K562 (cell line): ENCODE measurements around the gene HEXD. TPM values are rescaled to one million over a fixed set of nuclear protein-coding genes. Genes with fewer than 3 reads are reported as not detected.

Source experiments
- BDP1 ChIP-seq: IDR thresholded peaks from 3 replicates; pipeline ENCODE4 v1.6.1; 2011; ENCODE audit not compliant: insufficient read length, insufficient read depth
- EGR1 ChIP-seq: fragments of 450-650 bp; conservative IDR thresholded peaks from 2 replicates; pipeline ENCODE4 v1.6.1; 2017; ENCODE audit warnings: mild to moderate bottlenecking
- HNRNPUL1 ChIP-seq: fragments of 200-400 bp; formaldehyde crosslinking; IDR thresholded peaks from 2 replicates; pipeline ENCODE4 v1.6.1; 2017; ENCODE audit warnings: low read length
- KAT2B ChIP-seq: IDR thresholded peaks from one replicate; pipeline ENCODE4 v1.6.1; 2012; ENCODE audit warnings: low read depth, mild to moderate bottlenecking, control low read depth, inconsistent platforms, low read length, moderate library complexity
- KHSRP ChIP-seq: fragments of 450-650 bp; IDR thresholded peaks from 2 replicates; pipeline ENCODE4 v1.6.1; 2017
- POLR2A ChIP-seq: fragments of 450-650 bp; conservative IDR thresholded peaks from 2 replicates; pipeline ENCODE4 v1.6.1; 2016
- SIX5 ChIP-seq, 2 experiments: IDR thresholded peaks; 2 replicates each; pipeline ENCODE4 v1.6.1; 2011; ENCODE audit warnings: low read length in 2 of 2, borderline replicate concordance in 1 of 2, low read depth in 1 of 2, mild to moderate bottlenecking in 1 of 2, moderate library complexity in 1 of 2; ENCODE audit not compliant: insufficient read depth in 1 of 2
- SREBF1 ChIP-seq: fragments of 150-350 bp; IDR thresholded peaks from 2 replicates; pipeline ENCODE4 v1.6.1; 2014; ENCODE audit warnings: antibody characterized with exemption, low read depth, low read length, borderline replicate concordance
- YBX1 ChIP-seq: fragments of 450-650 bp; IDR thresholded peaks from 2 replicates; pipeline ENCODE4 v1.7.1; 2016; ENCODE audit warnings: mild to moderate bottlenecking
- ZFP36 ChIP-seq: fragments of 150-350 bp; IDR thresholded peaks from 2 replicates; pipeline ENCODE4 v1.6.1; 2018; ENCODE audit warnings: low read length, low read depth; ENCODE audit not compliant: partially characterized antibody
- ZKSCAN3 ChIP-seq: fragments of 250-450 bp; sonication (Bioruptor Pico); IDR thresholded peaks from 2 replicates; pipeline ENCODE4 v1.4.0; 2020
- ZNF766 ChIP-seq: fragments of 200-800 bp; sonication (Bioruptor generic); conservative IDR thresholded peaks from 2 replicates; pipeline ENCODE4 v1.6.1; 2016; ENCODE audit warnings: missing genetic modification characterization, missing compliant biosample characterization
- polyA plus RNA-seq, 8 experiments: library from polyadenylated mRNA; depleted of rRNA in 4 of 8; stranded (reverse) in 5 of 8; unstranded in 3 of 8; fragments of >200 nt; fragmentation: Nextera tagmentation in 2 of 8; fragmentation: Illumina TruSeq in 1 of 8; extraction: Ambion mirVana in 2 of 8; extraction: Trizol in 1 of 8; gene quantifications; 2 replicates each; pipeline versions ENCODE4 v1.2.1 to v1.2.3, GENCODE V29; 2011 to 2014; ENCODE audit warnings: inconsistent platforms in 1 of 8, missing spikeins in 1 of 8
- total RNA-seq, 7 experiments: library from RNA; depleted of rRNA in 6 of 7; stranded (reverse); fragments of >200 nt in 6 of 7; fragmentation: Illumina TruSeq in 2 of 7; extraction: Trizol in 2 of 7; gene quantifications; 2 replicates each; pipeline versions ENCODE4 v1.2.1 to v1.2.3, GENCODE V29; 2011 to 2021; ENCODE audit warnings: low replicate concordance in 1 of 7
- TF ChIP-seq, protein P1 (sequence below): fragments of 250-450 bp; sonication (Bioruptor Pico); IDR thresholded peaks from 2 replicates; pipeline ENCODE4 v1.8.0; 2021; ENCODE audit warnings: mild to moderate bottlenecking, moderate library complexity
- TF ChIP-seq, protein P2 (sequence below): fragments of 200-600 bp; sonication (generic); IDR thresholded peaks from one replicate; pipeline ENCODE4 v1.6.1; 2012; ENCODE audit warnings: mild to moderate bottlenecking, low read depth, low read length, inconsistent platforms
- TF ChIP-seq, protein P3 (sequence below): fragments of 450-650 bp; IDR thresholded peaks from 2 replicates; pipeline ENCODE4 v1.6.1; 2014; ENCODE audit warnings: low read depth, mild to moderate bottlenecking, moderate library complexity, borderline replicate concordance

HEXD gene
- total and polyA plus RNA-seq, 9 of the 15 experiments (the other 6 are each of a cell fraction or from before 2014, with no cell fraction given), result 1.0 to 25.3 (median 10.0) TPM

DNA sequence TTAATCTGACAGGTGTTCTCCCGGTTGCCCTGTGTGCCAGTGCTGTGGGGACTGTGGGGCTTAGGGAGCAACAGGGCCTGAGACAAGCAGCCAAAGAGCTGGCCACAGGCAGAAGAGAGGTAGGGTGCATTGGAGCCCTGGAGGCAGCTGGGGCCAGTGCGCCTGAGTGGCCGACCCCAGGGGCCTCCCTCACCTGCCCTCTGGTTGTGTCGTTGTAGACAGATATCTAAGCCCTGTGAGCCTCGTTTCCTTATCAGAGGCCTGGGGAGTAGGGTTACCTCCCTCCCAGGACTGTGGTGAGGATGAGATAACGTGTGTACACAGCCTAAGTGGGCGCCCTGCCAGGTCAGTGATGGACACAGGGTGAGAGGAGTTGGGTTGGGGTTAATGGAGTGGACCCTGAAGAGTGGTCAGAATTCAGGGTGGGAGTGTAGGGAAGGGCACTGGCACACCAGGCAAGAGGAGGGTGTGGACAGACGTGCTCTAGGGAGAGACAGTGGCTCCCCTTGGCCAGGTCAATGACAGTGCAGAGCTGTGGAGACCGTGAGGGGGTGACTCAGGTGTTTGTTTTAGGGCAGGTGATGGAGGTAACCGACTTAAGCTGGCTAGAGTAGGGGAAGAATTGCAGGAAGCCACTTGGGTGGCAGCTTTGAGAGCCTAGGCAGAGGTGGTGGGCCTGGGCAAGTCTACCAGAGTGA, 43.8 kb downstream of the HEXD start (continued):
- TF ChIP-seq, protein P1, sequence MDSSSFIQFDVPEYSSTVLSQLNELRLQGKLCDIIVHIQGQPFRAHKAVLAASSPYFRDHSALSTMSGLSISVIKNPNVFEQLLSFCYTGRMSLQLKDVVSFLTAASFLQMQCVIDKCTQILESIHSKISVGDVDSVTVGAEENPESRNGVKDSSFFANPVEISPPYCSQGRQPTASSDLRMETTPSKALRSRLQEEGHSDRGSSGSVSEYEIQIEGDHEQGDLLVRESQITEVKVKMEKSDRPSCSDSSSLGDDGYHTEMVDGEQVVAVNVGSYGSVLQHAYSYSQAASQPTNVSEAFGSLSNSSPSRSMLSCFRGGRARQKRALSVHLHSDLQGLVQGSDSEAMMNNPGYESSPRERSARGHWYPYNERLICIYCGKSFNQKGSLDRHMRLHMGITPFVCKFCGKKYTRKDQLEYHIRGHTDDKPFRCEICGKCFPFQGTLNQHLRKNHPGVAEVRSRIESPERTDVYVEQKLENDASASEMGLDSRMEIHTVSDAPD, result no peak
- TF ChIP-seq ZNF766 (CRISPR knock-in tag) (peak; percentile 91), BDP1 (no peak), KHSRP (peak; percentile 78; the same call in 1 of the 2 replicates), SREBF1 (no peak), EGR1 (0 out of 2 replicates have a peak, but pooled peaks have one; percentile 10), YBX1 (no peak), SIX5 (IDR thresholded peaks at IDR 0.05; ENCODE audit: borderline replicate concordance in 1 of 2, insufficient read depth in 1 of 2, low read depth in 1 of 2, low read length in 2 of 2) (no peak), ZFP36 (peak; percentile 12), POLR2A (peak; percentile 40; the same call in 1 of the 2 replicates), ZKSCAN3 (no peak), KAT2B (no peak), HNRNPUL1 (no peak)
- TF ChIP-seq, protein P2, sequence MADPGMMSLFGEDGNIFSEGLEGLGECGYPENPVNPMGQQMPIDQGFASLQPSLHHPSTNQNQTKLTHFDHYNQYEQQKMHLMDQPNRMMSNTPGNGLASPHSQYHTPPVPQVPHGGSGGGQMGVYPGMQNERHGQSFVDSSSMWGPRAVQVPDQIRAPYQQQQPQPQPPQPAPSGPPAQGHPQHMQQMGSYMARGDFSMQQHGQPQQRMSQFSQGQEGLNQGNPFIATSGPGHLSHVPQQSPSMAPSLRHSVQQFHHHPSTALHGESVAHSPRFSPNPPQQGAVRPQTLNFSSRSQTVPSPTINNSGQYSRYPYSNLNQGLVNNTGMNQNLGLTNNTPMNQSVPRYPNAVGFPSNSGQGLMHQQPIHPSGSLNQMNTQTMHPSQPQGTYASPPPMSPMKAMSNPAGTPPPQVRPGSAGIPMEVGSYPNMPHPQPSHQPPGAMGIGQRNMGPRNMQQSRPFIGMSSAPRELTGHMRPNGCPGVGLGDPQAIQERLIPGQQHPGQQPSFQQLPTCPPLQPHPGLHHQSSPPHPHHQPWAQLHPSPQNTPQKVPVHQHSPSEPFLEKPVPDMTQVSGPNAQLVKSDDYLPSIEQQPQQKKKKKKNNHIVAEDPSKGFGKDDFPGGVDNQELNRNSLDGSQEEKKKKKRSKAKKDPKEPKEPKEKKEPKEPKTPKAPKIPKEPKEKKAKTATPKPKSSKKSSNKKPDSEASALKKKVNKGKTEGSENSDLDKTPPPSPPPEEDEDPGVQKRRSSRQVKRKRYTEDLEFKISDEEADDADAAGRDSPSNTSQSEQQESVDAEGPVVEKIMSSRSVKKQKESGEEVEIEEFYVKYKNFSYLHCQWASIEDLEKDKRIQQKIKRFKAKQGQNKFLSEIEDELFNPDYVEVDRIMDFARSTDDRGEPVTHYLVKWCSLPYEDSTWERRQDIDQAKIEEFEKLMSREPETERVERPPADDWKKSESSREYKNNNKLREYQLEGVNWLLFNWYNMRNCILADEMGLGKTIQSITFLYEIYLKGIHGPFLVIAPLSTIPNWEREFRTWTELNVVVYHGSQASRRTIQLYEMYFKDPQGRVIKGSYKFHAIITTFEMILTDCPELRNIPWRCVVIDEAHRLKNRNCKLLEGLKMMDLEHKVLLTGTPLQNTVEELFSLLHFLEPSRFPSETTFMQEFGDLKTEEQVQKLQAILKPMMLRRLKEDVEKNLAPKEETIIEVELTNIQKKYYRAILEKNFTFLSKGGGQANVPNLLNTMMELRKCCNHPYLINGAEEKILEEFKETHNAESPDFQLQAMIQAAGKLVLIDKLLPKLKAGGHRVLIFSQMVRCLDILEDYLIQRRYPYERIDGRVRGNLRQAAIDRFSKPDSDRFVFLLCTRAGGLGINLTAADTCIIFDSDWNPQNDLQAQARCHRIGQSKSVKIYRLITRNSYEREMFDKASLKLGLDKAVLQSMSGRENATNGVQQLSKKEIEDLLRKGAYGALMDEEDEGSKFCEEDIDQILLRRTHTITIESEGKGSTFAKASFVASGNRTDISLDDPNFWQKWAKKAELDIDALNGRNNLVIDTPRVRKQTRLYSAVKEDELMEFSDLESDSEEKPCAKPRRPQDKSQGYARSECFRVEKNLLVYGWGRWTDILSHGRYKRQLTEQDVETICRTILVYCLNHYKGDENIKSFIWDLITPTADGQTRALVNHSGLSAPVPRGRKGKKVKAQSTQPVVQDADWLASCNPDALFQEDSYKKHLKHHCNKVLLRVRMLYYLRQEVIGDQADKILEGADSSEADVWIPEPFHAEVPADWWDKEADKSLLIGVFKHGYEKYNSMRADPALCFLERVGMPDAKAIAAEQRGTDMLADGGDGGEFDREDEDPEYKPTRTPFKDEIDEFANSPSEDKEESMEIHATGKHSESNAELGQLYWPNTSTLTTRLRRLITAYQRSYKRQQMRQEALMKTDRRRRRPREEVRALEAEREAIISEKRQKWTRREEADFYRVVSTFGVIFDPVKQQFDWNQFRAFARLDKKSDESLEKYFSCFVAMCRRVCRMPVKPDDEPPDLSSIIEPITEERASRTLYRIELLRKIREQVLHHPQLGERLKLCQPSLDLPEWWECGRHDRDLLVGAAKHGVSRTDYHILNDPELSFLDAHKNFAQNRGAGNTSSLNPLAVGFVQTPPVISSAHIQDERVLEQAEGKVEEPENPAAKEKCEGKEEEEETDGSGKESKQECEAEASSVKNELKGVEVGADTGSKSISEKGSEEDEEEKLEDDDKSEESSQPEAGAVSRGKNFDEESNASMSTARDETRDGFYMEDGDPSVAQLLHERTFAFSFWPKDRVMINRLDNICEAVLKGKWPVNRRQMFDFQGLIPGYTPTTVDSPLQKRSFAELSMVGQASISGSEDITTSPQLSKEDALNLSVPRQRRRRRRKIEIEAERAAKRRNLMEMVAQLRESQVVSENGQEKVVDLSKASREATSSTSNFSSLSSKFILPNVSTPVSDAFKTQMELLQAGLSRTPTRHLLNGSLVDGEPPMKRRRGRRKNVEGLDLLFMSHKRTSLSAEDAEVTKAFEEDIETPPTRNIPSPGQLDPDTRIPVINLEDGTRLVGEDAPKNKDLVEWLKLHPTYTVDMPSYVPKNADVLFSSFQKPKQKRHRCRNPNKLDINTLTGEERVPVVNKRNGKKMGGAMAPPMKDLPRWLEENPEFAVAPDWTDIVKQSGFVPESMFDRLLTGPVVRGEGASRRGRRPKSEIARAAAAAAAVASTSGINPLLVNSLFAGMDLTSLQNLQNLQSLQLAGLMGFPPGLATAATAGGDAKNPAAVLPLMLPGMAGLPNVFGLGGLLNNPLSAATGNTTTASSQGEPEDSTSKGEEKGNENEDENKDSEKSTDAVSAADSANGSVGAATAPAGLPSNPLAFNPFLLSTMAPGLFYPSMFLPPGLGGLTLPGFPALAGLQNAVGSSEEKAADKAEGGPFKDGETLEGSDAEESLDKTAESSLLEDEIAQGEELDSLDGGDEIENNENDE, result no peak
- TF ChIP-seq, protein P3, sequence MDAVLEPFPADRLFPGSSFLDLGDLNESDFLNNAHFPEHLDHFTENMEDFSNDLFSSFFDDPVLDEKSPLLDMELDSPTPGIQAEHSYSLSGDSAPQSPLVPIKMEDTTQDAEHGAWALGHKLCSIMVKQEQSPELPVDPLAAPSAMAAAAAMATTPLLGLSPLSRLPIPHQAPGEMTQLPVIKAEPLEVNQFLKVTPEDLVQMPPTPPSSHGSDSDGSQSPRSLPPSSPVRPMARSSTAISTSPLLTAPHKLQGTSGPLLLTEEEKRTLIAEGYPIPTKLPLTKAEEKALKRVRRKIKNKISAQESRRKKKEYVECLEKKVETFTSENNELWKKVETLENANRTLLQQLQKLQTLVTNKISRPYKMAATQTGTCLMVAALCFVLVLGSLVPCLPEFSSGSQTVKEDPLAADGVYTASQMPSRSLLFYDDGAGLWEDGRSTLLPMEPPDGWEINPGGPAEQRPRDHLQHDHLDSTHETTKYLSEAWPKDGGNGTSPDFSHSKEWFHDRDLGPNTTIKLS, result peak; percentile 33; the same call in 1 of the 2 replicates
